Stimulated activated CD4-positive, alpha-beta T cell treated with anti-CD3 and anti-CD28 coated beads, Interleukin-1b, Interleukin-23, amount 100 ng/mL, for 48 hours (primary cell): ENCODE measurements around the gene BTBD1.
"Not testable (repeated sequence)": the region's sequence is repeated elsewhere in the genome, so short reads cannot be mapped to it uniquely, and the experiment has no call there.

Source experiments
- DNase-seq: peaks from one replicate; pipeline ENCODE4 v3.0.0-alpha.2; 2020

Gene BTBD1

GRCh38 chr15:83092309-83092976 is 25.4 kb upstream of the BTBD1 start:
- DNase-seq: no peak

- DNase-seq: not testable (repeated sequence)
Measured at GRCh38 chr15:83091965-83092308, 24.9 kb upstream of the BTBD1 start.

- no peak for DNase-seq
Measured at GRCh38 chr15:83090465-83090864, 23.4 kb upstream of the BTBD1 start.

- no peak for DNase-seq
Measured at GRCh38 chr15:83088876-83089275, 21.8 kb upstream of the BTBD1 start.

- no peak for DNase-seq
Measured at GRCh38 chr15:83087576-83087975, 20.5 kb upstream of the BTBD1 start.

GRCh38 chr15:83085864-83086552 is 19.0 kb upstream of the BTBD1 start:
- not testable (repeated sequence) for DNase-seq

GRCh38 chr15:83085461-83085860 is 18.4 kb upstream of the BTBD1 start:
- DNase-seq: not testable (repeated sequence)

- no peak for DNase-seq
Measured at GRCh38 chr15:83082730-83083386, 15.8 kb upstream of the BTBD1 start.

GRCh38 chr15:83081256-83082014 is 14.4 kb upstream of the BTBD1 start:
- DNase-seq: no peak

- DNase-seq: no peak
Measured at GRCh38 chr15:83078712-83079111, 11.7 kb upstream of the BTBD1 start.

GRCh38 chr15:83077491-83078230 is 10.6 kb upstream of the BTBD1 start:
- DNase-seq: no peak

- DNase-seq: peak; percentile 51
Measured at GRCh38 chr15:83069211-83069642, 2.2 kb upstream of the BTBD1 start.

- no peak for DNase-seq
Measured at GRCh38 chr15:83068054-83068453, 1.0 kb upstream of the BTBD1 start.

GRCh38 chr15:83067638-83067962 is 548 bp upstream of the BTBD1 start:
- no peak for DNase-seq

- DNase-seq: no peak
Measured at GRCh38 chr15:83066034-83066733, 868 bp downstream of the BTBD1 start.

- DNase-seq: no peak
Measured at GRCh38 chr15:83065431-83065830, 1.6 kb downstream of the BTBD1 start.

GRCh38 chr15:83064859-83065258 is 2.2 kb downstream of the BTBD1 start:
- DNase-seq: no peak

GRCh38 chr15:83063551-83063950 is 3.5 kb downstream of the BTBD1 start:
- no peak for DNase-seq

GRCh38 chr15:83062768-83063180 is 4.3 kb downstream of the BTBD1 start:
- DNase-seq: no peak

- no peak for DNase-seq
Measured at GRCh38 chr15:83061680-83062079, 5.4 kb downstream of the BTBD1 start.

GRCh38 chr15:83057696-83058376 is 9.2 kb downstream of the BTBD1 start:
- DNase-seq: no peak

- DNase-seq: no peak
Measured at GRCh38 chr15:83057002-83057401, 10.1 kb downstream of the BTBD1 start.
